ENCODE data around the gene RNU5B-1. TPM values are rescaled to one million over a fixed set of nuclear protein-coding genes. Genes with fewer than 3 reads are reported as not detected.

The RNU5B-1 gene
- total and polyA plus RNA-seq, 4 donors, result 78.5 TPM; not detected in 3

DNA sequence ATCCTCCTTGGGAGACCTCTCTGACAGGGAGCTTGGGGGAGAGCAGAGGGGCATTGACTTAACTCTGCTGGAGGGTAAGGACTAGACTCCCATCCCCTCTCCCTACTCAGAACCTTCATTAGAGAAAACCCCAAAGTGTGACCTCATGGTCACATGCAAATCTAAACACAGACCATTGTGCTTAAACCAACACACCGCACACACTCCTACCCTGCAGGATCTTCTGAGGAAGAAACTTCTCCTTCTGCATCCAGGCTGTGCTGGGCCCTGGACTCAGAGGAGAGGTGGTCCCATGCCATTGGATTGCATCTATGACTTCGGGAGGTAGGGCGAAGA is 17.0 kb upstream of the RNU5B-1 start:
- H3K4me3 ChIP-seq (ENCODE audit: low read depth, low read length), result no peak overlapping the region
- H3K36me3 ChIP-seq (ENCODE audit: control insufficient read depth, insufficient read depth, low read length), result peaks cover 2% of the 10 kb centered on the region
- H3K27me3 ChIP-seq (ENCODE audit: control insufficient read depth, insufficient read depth, low read length), result no peaks in the 10 kb centered on the region
- H3K9me3 ChIP-seq (ENCODE audit: control insufficient read depth, insufficient read depth, low read length), result no peaks in the 10 kb centered on the region
- peak overlapping the region; percentile 85 for H3K27ac ChIP-seq (ENCODE audit: low read depth, low read length)
- DNase-seq (ENCODE audit: low read depth in 4 of 6, low spot score in 6 of 6), result no peak
- no CpG with 5 or more reads among the region's 3 CpGs for WGBS (ENCODE audit: insufficient coverage)
- peaks cover 14% of the 10 kb centered on the region for H3K4me1 ChIP-seq (ENCODE audit: control insufficient read depth, insufficient read depth, low read length)

DNA sequence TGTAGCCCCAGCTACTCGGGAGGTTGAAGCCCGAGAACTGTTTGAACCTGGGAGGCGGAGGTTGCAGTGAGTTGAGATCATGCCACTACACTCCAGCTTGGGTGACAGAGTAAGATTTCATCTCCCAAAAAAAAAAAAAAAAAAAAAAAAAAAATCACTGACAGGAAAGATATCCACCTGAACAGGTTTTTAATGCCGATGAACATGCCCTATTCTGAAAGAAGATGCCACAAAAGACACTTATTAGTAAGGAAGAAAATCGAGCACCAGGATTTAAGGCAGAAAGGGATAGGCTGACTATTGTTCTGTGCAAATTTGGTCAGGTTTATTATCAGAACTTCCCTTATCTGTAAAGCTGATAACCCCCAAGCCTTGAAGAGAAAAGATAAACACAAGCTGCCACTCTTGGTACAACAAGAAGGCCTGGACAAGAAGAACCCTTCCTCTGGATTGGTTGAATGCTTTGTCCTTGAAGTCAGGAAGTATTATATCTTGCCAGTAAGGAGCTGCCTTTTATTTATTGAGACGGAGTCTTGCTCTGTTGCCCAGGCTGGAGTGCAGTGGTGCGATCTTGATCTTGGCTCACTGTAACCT is 15.1 kb upstream of the RNU5B-1 start:
- H3K4me3 ChIP-seq (ENCODE audit: low read depth, low read length), result no peak overlapping the region
- no peaks in the 10 kb centered on the region for H3K9me3 ChIP-seq (ENCODE audit: control insufficient read depth, insufficient read depth, low read length)
- peaks cover 14% of the 10 kb centered on the region for H3K4me1 ChIP-seq (ENCODE audit: control insufficient read depth, insufficient read depth, low read length)
- H3K27me3 ChIP-seq (ENCODE audit: control insufficient read depth, insufficient read depth, low read length), result no peaks in the 10 kb centered on the region
- H3K27ac ChIP-seq (ENCODE audit: low read depth, low read length), result no peak overlapping the region
- H3K36me3 ChIP-seq (ENCODE audit: control insufficient read depth, insufficient read depth, low read length), result no peaks in the 10 kb centered on the region
- DNase-seq (ENCODE audit: low read depth in 4 of 6, low spot score in 6 of 6), result no peak
- 100% methylated on average over 1 of the region's 7 CpGs for WGBS (ENCODE audit: insufficient coverage)

DNA sequence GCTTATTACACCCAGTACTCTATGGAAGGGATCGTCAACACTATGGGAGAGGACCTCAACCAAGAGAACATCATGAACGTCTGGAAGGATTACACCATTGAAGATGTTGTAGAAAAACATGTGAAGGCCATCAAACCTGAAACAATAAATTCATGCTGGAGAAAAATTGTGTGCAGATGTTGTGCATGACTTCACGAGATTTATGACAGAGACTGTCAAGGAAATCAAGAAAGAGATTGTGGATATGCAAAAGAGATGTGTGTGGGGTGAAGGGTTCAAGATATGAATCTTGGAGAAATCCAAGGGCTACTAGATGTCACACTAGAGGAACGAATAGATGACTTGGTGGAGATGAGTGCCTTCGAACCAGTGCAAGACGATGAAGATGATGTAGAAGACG is 14.2 kb upstream of the RNU5B-1 start:
- Histone ChIP-seq H3K36me3 (ENCODE audit: control insufficient read depth, insufficient read depth, low read length) (no peaks in the 10 kb centered on the region), H3K9me3 (ENCODE audit: control insufficient read depth, insufficient read depth, low read length) (no peaks in the 10 kb centered on the region), H3K4me1 (ENCODE audit: control insufficient read depth, insufficient read depth, low read length) (peaks cover 9% of the 10 kb centered on the region), H3K4me3 (ENCODE audit: low read depth, low read length) (no peak overlapping the region), H3K27me3 (ENCODE audit: control insufficient read depth, insufficient read depth, low read length) (no peaks in the 10 kb centered on the region), H3K27ac (ENCODE audit: low read depth, low read length) (no peak overlapping the region)
- WGBS (ENCODE audit: insufficient coverage), result 90% methylated on average over 6 of the region's 7 CpGs
- no peak for DNase-seq (ENCODE audit: low read depth in 4 of 6, low spot score in 6 of 6)

DNA sequence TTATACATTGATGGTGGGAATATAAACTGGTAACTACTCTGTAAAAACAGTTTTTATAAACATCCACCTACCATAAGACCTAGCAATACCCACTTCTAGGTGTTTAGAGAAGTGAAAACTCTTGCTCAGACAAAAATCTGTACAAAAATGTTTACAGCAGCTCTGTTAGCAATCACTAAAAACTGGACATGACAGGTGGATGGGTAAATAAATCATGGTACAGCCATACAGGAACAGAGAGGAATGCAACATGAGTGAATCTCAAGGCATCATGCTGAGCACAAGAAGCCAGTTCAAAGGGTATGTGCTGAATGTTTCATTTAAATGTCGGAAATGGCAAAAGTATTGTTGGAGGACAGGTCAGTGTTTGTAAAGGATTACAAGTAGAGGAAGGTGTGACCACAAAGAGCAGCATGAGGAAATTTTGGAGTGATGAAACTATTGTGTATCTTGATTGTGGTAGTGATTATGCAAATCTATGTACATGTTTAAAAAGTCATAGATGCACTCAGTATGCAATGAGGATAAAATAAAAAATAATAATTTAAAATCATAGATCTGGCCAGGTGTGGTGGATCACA is 11.4 kb upstream of the RNU5B-1 start:
- H3K27ac ChIP-seq (ENCODE audit: low read depth, low read length), result no peak overlapping the region
- no peak for DNase-seq (ENCODE audit: low read depth in 4 of 6, low spot score in 6 of 6)
- no peak overlapping the region for H3K4me3 ChIP-seq (ENCODE audit: low read depth, low read length)
- H3K4me1 ChIP-seq (ENCODE audit: control insufficient read depth, insufficient read depth, low read length), result peaks cover 12% of the 10 kb centered on the region
- H3K27me3 ChIP-seq (ENCODE audit: control insufficient read depth, insufficient read depth, low read length), result no peaks in the 10 kb centered on the region
- 50% methylated on average over 1 of the region's 1 CpG for WGBS (ENCODE audit: insufficient coverage)
- H3K36me3 ChIP-seq (ENCODE audit: control insufficient read depth, insufficient read depth, low read length), result no peaks in the 10 kb centered on the region
- H3K9me3 ChIP-seq (ENCODE audit: control insufficient read depth, insufficient read depth, low read length), result no peaks in the 10 kb centered on the region

DNA sequence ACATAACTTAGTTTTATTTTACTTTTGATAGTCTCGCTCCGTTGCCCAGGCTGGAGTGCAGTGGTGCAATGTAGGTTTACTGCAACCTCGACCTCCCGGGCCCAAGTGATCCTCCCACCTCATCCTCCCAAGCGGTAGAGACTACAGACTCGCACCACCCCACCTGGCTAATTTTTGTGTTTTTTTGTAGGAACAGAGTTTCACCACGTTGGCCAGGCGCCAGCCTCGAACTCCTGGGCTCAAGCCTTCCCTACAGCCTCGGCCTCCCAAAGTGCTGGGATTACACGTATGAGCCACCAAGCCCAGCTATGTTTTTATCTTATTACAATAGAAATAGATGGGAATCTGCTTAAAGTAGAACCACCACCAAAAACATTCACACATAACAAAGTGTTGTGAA is 5.7 kb upstream of the RNU5B-1 start:
- no peaks in the 10 kb centered on the region for H3K27me3 ChIP-seq (ENCODE audit: control insufficient read depth, insufficient read depth, low read length)
- H3K27ac ChIP-seq (ENCODE audit: low read depth, low read length), result no peak overlapping the region
- DNase-seq (ENCODE audit: low read depth in 4 of 6, low spot score in 6 of 6), result no peak
- H3K4me3 ChIP-seq (ENCODE audit: low read depth, low read length), result no peak overlapping the region
- no peaks in the 10 kb centered on the region for H3K9me3 ChIP-seq (ENCODE audit: control insufficient read depth, insufficient read depth, low read length)
- WGBS (ENCODE audit: insufficient coverage), result no CpG with 5 or more reads among the region's 11 CpGs
- H3K4me1 ChIP-seq (ENCODE audit: control insufficient read depth, insufficient read depth, low read length), result peaks cover 24% of the 10 kb centered on the region
- no peaks in the 10 kb centered on the region for H3K36me3 ChIP-seq (ENCODE audit: control insufficient read depth, insufficient read depth, low read length)

DNA sequence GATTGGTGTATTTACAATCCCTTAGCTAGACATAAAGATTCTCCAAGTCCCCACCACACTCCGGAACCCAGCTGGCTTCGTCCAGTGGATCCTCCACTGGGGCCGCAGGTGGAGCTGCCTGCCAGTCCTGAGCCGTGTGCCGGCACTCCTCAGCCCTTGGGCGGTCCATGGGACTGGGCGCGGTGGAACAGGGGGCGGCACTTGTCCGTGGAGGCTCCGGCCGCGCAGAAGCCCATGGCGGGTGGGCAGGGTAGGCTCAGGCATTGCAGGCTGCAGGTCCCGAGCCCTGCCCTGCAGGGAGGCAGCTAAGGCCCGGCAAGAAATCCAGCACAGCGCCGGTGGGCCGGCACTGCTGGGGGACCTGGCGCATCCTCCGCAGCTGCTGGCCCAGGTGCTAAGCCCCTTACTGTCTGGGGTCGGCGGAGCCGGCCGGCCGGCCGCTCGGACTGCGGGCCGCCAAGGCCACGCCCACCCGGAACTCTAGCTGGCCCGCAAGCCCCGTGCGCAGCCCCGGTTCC is 3.5 kb upstream of the RNU5B-1 start:
- peaks cover 29% of the 10 kb centered on the region for H3K4me1 ChIP-seq (ENCODE audit: control insufficient read depth, insufficient read depth, low read length)
- H3K9me3 ChIP-seq (ENCODE audit: control insufficient read depth, insufficient read depth, low read length), result no peaks in the 10 kb centered on the region
- no peak overlapping the region for H3K4me3 ChIP-seq (ENCODE audit: low read depth, low read length)
- no peaks in the 10 kb centered on the region for H3K36me3 ChIP-seq (ENCODE audit: control insufficient read depth, insufficient read depth, low read length)
- no peaks in the 10 kb centered on the region for H3K27me3 ChIP-seq (ENCODE audit: control insufficient read depth, insufficient read depth, low read length)
- WGBS (ENCODE audit: insufficient coverage), result 93% methylated on average over 33 of the region's 36 CpGs
- H3K27ac ChIP-seq (ENCODE audit: low read depth, low read length), result no peak overlapping the region
- no peak for DNase-seq (ENCODE audit: low read depth in 4 of 6, low spot score in 6 of 6)

DNA sequence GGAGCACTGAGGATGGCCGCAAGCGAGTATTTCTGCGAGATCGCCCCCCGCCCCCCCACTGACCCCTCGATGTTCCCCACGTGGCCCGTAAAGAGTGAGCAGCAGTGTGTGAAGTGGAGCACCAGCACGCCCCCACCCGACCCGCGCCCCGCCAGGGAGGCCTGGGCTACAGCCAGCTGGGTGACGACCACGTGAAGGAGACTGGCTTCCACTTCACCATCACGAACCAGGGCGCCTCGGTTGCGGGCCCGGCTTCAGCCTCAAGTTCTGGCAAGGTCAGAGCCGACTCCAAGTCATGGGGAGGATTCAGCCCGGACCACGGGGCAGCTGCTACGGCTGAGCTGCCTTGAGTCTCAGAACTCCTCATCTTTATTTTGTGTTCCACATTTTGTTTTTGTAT is 2.4 kb upstream of the RNU5B-1 start:
- Histone ChIP-seq H3K9me3 (ENCODE audit: control insufficient read depth, insufficient read depth, low read length) (no peaks in the 10 kb centered on the region), H3K27me3 (ENCODE audit: control insufficient read depth, insufficient read depth, low read length) (no peaks in the 10 kb centered on the region), H3K4me1 (ENCODE audit: control insufficient read depth, insufficient read depth, low read length) (peaks cover 23% of the 10 kb centered on the region), H3K4me3 (ENCODE audit: low read depth, low read length) (no peak overlapping the region), H3K27ac (ENCODE audit: low read depth, low read length) (no peak overlapping the region), H3K36me3 (ENCODE audit: control insufficient read depth, insufficient read depth, low read length) (no peaks in the 10 kb centered on the region)
- no peak for DNase-seq (ENCODE audit: low read depth in 4 of 6, low spot score in 6 of 6)
- 67% methylated on average over 19 of the region's 24 CpGs for WGBS (ENCODE audit: insufficient coverage)

DNA sequence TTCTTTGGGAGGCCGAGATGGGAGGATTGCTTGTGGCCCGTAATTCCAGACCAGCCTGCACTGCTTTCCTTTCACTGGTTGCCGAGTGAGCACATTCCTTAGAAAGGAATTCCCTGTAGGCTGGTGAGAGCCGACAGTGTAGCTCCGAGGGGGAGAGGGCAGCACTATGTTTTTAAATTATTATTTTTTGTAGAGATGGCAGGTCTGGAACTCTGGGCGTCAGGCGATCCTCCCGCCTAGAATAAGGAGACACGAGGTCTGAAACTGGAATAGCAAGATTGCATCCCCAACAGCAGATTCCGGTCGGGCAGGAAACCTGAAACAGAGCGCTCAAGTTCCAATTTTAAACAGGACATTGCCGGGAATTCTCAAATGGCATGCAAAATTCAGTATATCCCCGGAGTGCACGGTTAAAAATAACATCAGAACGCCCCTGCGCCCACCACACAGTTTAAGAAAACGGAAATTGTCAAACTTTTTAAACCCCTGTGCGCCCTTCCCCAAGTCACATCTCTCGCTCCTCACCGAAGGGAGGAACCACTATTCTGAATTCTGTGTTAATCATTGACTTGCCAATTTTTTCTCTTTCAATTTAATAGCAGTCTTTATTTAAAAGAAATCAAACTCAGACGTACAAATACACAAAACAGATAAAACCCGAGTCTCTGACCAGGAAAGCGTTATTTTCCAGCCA is 643 bp upstream of the RNU5B-1 start:
- H3K4me3 ChIP-seq (ENCODE audit: low read depth, low read length), result peak overlapping the region; percentile 64
- no peaks in the 10 kb centered on the region for H3K27me3 ChIP-seq (ENCODE audit: control insufficient read depth, insufficient read depth, low read length)
- DNase-seq (ENCODE audit: low read depth in 4 of 6, low spot score in 6 of 6), result peak in 4 of 6 donors; percentile 60 to 86 (median 76)

DNA sequence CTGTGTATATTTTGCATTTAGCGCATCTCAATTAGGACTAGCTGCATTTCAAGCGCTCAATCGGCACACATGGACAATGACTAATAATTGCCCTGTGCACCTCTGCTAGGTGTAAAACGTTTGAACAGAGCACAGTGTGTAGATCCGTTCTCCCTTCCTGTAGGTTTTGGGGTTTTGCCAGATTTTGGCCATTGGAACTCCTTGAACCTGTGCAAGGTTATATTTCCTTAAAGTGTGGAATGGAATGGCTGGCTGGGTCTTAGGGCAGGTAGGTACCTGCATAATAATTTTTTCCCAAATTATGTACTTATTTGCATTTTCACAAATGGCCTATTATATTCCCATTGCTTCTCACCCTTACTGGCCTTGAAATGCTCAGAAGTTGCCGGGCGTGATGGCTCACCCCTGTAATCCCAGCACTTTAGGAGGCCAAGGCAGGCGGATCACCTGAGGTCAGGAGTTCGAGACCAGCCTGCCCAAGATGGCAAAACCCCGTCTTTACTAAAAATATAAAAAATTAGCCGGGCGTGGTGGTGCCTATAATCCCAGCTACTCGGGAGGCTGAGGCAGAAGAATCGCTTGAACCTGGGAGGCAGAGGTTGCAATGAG is 777 bp downstream of the RNU5B-1 start:
- peak overlapping the region; percentile 94 for H3K27ac ChIP-seq (ENCODE audit: low read depth, low read length)
- H3K4me3 ChIP-seq (ENCODE audit: low read depth, low read length), result no peak overlapping the region
- H3K9me3 ChIP-seq (ENCODE audit: control insufficient read depth, insufficient read depth, low read length), result no peaks in the 10 kb centered on the region
- 26% methylated on average over 7 of the region's 14 CpGs for WGBS (ENCODE audit: insufficient coverage)
- DNase-seq (ENCODE audit: low read depth in 4 of 6, low spot score in 6 of 6), result no peak
- H3K36me3 ChIP-seq (ENCODE audit: control insufficient read depth, insufficient read depth, low read length), result no peaks in the 10 kb centered on the region
- H3K4me1 ChIP-seq (ENCODE audit: control insufficient read depth, insufficient read depth, low read length), result peaks cover 21% of the 10 kb centered on the region
- no peaks in the 10 kb centered on the region for H3K27me3 ChIP-seq (ENCODE audit: control insufficient read depth, insufficient read depth, low read length)

More for the DNA sequence above, 643 bp upstream of the RNU5B-1 start:
- Histone ChIP-seq H3K9me3 (ENCODE audit: control insufficient read depth, insufficient read depth, low read length) (no peaks in the 10 kb centered on the region), H3K27ac (ENCODE audit: low read depth, low read length) (peak overlapping the region; percentile 94), H3K4me1 (ENCODE audit: control insufficient read depth, insufficient read depth, low read length) (peaks cover 17% of the 10 kb centered on the region), H3K36me3 (ENCODE audit: control insufficient read depth, insufficient read depth, low read length) (no peaks in the 10 kb centered on the region)
- 1% methylated on average over 24 of the region's 24 CpGs for WGBS (ENCODE audit: insufficient coverage)
